H1 (cell line): ENCODE measurements around the gene KLK1. TPM values are rescaled to one million over a fixed set of nuclear protein-coding genes. Genes with fewer than 3 reads are reported as not detected.

Experiments
- CTCF ChIA-PET: fragments of 300-600 bp; sonication (Branson Sonifier 250); formaldehyde crosslinking; loops from one replicate; lab custom pipeline; 2021; ENCODE audit not compliant: partially characterized antibody; lab: Charles Lee
- POLR2A ChIA-PET: fragments of 300-600 bp; sonication (Branson Sonifier 250); formaldehyde crosslinking; loops from one replicate; lab custom pipeline; 2021; ENCODE audit warnings: inconsistent platforms; ENCODE audit not compliant: partially characterized antibody; lab: Charles Lee
- DNase-seq, 2 experiments: peaks; one replicate each; pipeline versions ENCODE4 v3.0.0 to v3.0.0-alpha.2; 2010 to 2022; ENCODE audit warnings: low spot score in 2 of 2, low read depth in 1 of 2, mixed read lengths in 1 of 2
- FAIRE-seq: peaks from 2 replicates; lab custom pipeline; 2011; peaks lifted over from hg19 to GRCh38; lab: Jason Lieb, UNC
- H2AFZ ChIP-seq: 2 replicates; pipeline ENCODE4 v1.8.1; 2012; ENCODE audit warnings: low read length, inconsistent platforms
- H2AK5ac ChIP-seq: 2 replicates; pipeline ENCODE4 v1.6.1; 2013; ENCODE audit warnings: low read depth, low read length
- H2BK120ac ChIP-seq: replicated peaks from 2 replicates; pipeline ENCODE3; 2013; ENCODE audit warnings: low read depth, low read length, inconsistent platforms
- H2BK12ac ChIP-seq: 2 replicates; pipeline ENCODE4 v1.6.1; 2013; ENCODE audit warnings: low read depth, low read length
- H2BK15ac ChIP-seq: 2 replicates; pipeline ENCODE4 v1.6.1; 2013; ENCODE audit warnings: low read length
- H2BK20ac ChIP-seq: 2 replicates; pipeline ENCODE4 v1.6.1; 2013; ENCODE audit warnings: low read length
- H2BK5ac ChIP-seq: 2 replicates; pipeline ENCODE4 v1.6.1; 2013; ENCODE audit warnings: low read depth, low read length
- H3K14ac ChIP-seq: 2 replicates; pipeline ENCODE4 v1.6.1; 2013; ENCODE audit warnings: inconsistent platforms; ENCODE audit not compliant: insufficient read length
- H3K18ac ChIP-seq: 2 replicates; pipeline ENCODE4 v1.6.1; 2013; ENCODE audit warnings: low read length; ENCODE audit errors: extremely low read depth
- H3K23ac ChIP-seq: 2 replicates; pipeline ENCODE4 v1.6.1; 2013; ENCODE audit warnings: inconsistent platforms; ENCODE audit not compliant: insufficient read length
- H3K23me2 ChIP-seq: 2 replicates; pipeline ENCODE4 v1.6.1; 2013; ENCODE audit warnings: low read depth, low read length
- H3K27ac ChIP-seq: 2 replicates; pipeline ENCODE4 v1.6.1; 2011; ENCODE audit warnings: low read depth, low read length, inconsistent platforms
- H3K27me3 ChIP-seq, 4 experiments: replicated peaks in 1 of 4; 1 replicate in 1 of 4; 2 replicates in 3 of 4; pipeline versions ENCODE4 v1.6.1 to v1.8.1; 2011 to 2013; ENCODE audit warnings: low read length in 3 of 4, mild to moderate bottlenecking in 3 of 4, inconsistent platforms in 2 of 4, mixed read lengths in 2 of 4, moderate library complexity in 1 of 4; ENCODE audit not compliant: control insufficient read depth in 3 of 4, insufficient read depth in 3 of 4; ENCODE audit errors: extremely low read depth in 1 of 4
- H3K36me3 ChIP-seq, 4 experiments: 2 replicates each; pipeline versions ENCODE4 v1.6.1 to v1.8.1; 2011 to 2013; ENCODE audit warnings: mild to moderate bottlenecking in 4 of 4, low read length in 3 of 4, moderate library complexity in 2 of 4, control low read depth in 1 of 4, inconsistent platforms in 1 of 4; ENCODE audit not compliant: insufficient read depth in 4 of 4, control insufficient read depth in 2 of 4
- H3K4ac ChIP-seq: replicated peaks from 2 replicates; pipeline ENCODE3; 2013; ENCODE audit warnings: low read length, low read depth, mixed read lengths, inconsistent platforms; ENCODE audit not compliant: insufficient read length
- H3K4me1 ChIP-seq, 4 experiments: replicated peaks in 1 of 4; 1 replicate in 1 of 4; 2 replicates in 3 of 4; pipeline versions ENCODE4 v1.6.1 to v1.8.1; 2011 to 2013; ENCODE audit warnings: low read length in 3 of 4, inconsistent platforms in 2 of 4, mixed read lengths in 1 of 4; ENCODE audit not compliant: insufficient read depth in 4 of 4, control insufficient read depth in 3 of 4
- H3K4me2 ChIP-seq, 2 experiments: 2 replicates each; pipeline versions ENCODE4 v1.6.1 to v1.8.1; 2011 to 2013; ENCODE audit warnings: low read depth in 2 of 2, low read length in 2 of 2, control low read depth in 1 of 2, inconsistent platforms in 1 of 2, mild to moderate bottlenecking in 1 of 2; ENCODE audit not compliant: insufficient read depth in 1 of 2
- H3K4me3 ChIP-seq, 4 experiments: fragments of 200-600, 300-600 bp in 1 of 4; sonication (generic), shearing (Covaris generic), sonication (Bioruptor Twin) in 1 of 4; 2 replicates each; pipeline versions ENCODE4 v1.5.1 to v1.8.1; 2011 to 2016; ENCODE audit warnings: low read length in 4 of 4, low read depth in 3 of 4, control low read depth in 2 of 4, inconsistent platforms in 2 of 4, mild to moderate bottlenecking in 2 of 4, mixed read lengths in 1 of 4, moderate library complexity in 1 of 4; ENCODE audit not compliant: insufficient read depth in 2 of 4; ENCODE audit errors: extremely low read depth in 1 of 4
- H3K56ac ChIP-seq: replicated peaks from 2 replicates; pipeline ENCODE3; 2013; ENCODE audit warnings: low read depth, mild to moderate bottlenecking, mixed read lengths, low read length, inconsistent platforms; ENCODE audit not compliant: insufficient read length
- H3K79me1 ChIP-seq: 2 replicates; pipeline ENCODE4 v1.6.1; 2013; ENCODE audit warnings: low read depth, low read length, control low read depth
- H3K79me2 ChIP-seq, 2 experiments: 2 replicates each; pipeline versions ENCODE4 v1.6.1 to v1.8.1; 2012 to 2013; ENCODE audit warnings: low read length in 2 of 2, mild to moderate bottlenecking in 2 of 2, inconsistent platforms in 1 of 2; ENCODE audit not compliant: insufficient read depth in 2 of 2, control insufficient read depth in 1 of 2
- H3K9ac ChIP-seq, 4 experiments: replicated peaks in 1 of 4; 1 replicate in 1 of 4; 2 replicates in 3 of 4; pipeline versions ENCODE4 v1.6.1 to v1.8.1; 2011 to 2013; ENCODE audit warnings: low read depth in 3 of 4, low read length in 3 of 4, control low read depth in 2 of 4, mild to moderate bottlenecking in 2 of 4, moderate library complexity in 2 of 4, inconsistent platforms in 1 of 4; ENCODE audit errors: extremely low read depth in 1 of 4
- H3K9me3 ChIP-seq, 2 experiments: 2 replicates each; pipeline versions ENCODE4 v1.6.1 to v1.8.1; 2012 to 2013; ENCODE audit warnings: mild to moderate bottlenecking in 2 of 2, moderate library complexity in 2 of 2, control low read depth in 1 of 2, inconsistent platforms in 1 of 2, low read depth in 1 of 2, low read length in 1 of 2, mixed read lengths in 1 of 2; ENCODE audit not compliant: insufficient read depth in 2 of 2
- H4K20me1 ChIP-seq, 2 experiments: replicated peaks in 1 of 2; 2 replicates each; pipeline versions ENCODE3 to v1.8.1; 2011 to 2013; ENCODE audit warnings: inconsistent platforms in 2 of 2, low read length in 2 of 2, mild to moderate bottlenecking in 1 of 2; ENCODE audit not compliant: insufficient read depth in 2 of 2, control insufficient read depth in 1 of 2
- H4K5ac ChIP-seq: 2 replicates; pipeline ENCODE4 v1.6.1; 2013; ENCODE audit warnings: low read length, low read depth, mixed read lengths, inconsistent platforms; ENCODE audit not compliant: insufficient read length
- H4K8ac ChIP-seq: 2 replicates; pipeline ENCODE4 v1.8.0; 2013; ENCODE audit warnings: mild to moderate bottlenecking, moderate library complexity, low read length, inconsistent platforms; ENCODE audit not compliant: insufficient read depth; ENCODE audit errors: extremely low read depth
- H4K91ac ChIP-seq: replicated peaks from 2 replicates; pipeline ENCODE3; 2013; ENCODE audit warnings: low read length, mixed read lengths, inconsistent platforms; ENCODE audit not compliant: insufficient read length
- EZH2 ChIP-seq: fragments of 200-600 bp; sonication (generic); IDR thresholded peaks from 2 replicates; pipeline ENCODE4 v1.7.1; 2012; ENCODE audit warnings: low read depth, mild to moderate bottlenecking, moderate library complexity, low read length, inconsistent platforms; ENCODE audit not compliant: severe bottlenecking
- FOSL1 ChIP-seq: IDR thresholded peaks from 2 replicates; pipeline ENCODE4 v1.6.1; 2011; ENCODE audit warnings: mild to moderate bottlenecking, low read depth, low read length, moderate library complexity; ENCODE audit not compliant: insufficient read depth
- HDAC2 ChIP-seq, 2 experiments: fragments of 300-600 bp in 1 of 2; sonication (generic) in 1 of 2; IDR thresholded peaks; 2 replicates each; pipeline ENCODE4 v1.6.1; 2011 to 2012; ENCODE audit warnings: low read depth in 2 of 2, low read length in 2 of 2, mild to moderate bottlenecking in 2 of 2, moderate library complexity in 2 of 2, borderline replicate concordance in 1 of 2, inconsistent platforms in 1 of 2
- KDM4A ChIP-seq: IDR thresholded peaks from one replicate; pipeline ENCODE4 v1.7.1; 2012; ENCODE audit warnings: low read depth, mild to moderate bottlenecking, moderate library complexity, low read length, inconsistent platforms; ENCODE audit not compliant: severe bottlenecking
- POLR2A ChIP-seq, 2 experiments: IDR thresholded peaks; 1 replicate in 1 of 2; 2 replicates in 1 of 2; pipeline ENCODE4 v1.6.1; 2011; ENCODE audit warnings: low read depth in 2 of 2, low read length in 2 of 2, mild to moderate bottlenecking in 2 of 2; ENCODE audit errors: control extremely low read depth in 1 of 2
- POLR2AphosphoS5 ChIP-seq: IDR thresholded peaks from 2 replicates; pipeline ENCODE4 v1.6.1; 2011; ENCODE audit warnings: low read depth, low read length
- RAD21 ChIP-seq, 2 experiments: IDR thresholded peaks in 1 of 2; conservative IDR thresholded peaks in 1 of 2; 2 replicates each; pipeline ENCODE4 v1.6.1; 2011; ENCODE audit warnings: low read depth in 2 of 2, low read length in 2 of 2, improper control_type of control experiment in 1 of 2, inconsistent platforms in 1 of 2, mild to moderate bottlenecking in 1 of 2, moderate library complexity in 1 of 2
- RNF2 ChIP-seq: fragments of 200-900, 300-1000 bp; sonication (generic); IDR thresholded peaks from 2 replicates; pipeline ENCODE4 v1.7.1; 2016; ENCODE audit warnings: borderline replicate concordance, low read depth, mild to moderate bottlenecking, antibody characterized with exemption, low read length; ENCODE audit not compliant: poor library complexity, severe bottlenecking; ENCODE audit errors: missing control alignments
- SAP30 ChIP-seq: fragments of 300-600 bp; sonication (generic); IDR thresholded peaks from 2 replicates; pipeline ENCODE4 v1.7.1; 2012; ENCODE audit warnings: low read length, moderate library complexity, mild to moderate bottlenecking, inconsistent platforms; ENCODE audit not compliant: insufficient read depth, insufficient replicate concordance
- SIN3A ChIP-seq, 2 experiments: IDR thresholded peaks in 1 of 2; conservative IDR thresholded peaks in 1 of 2; 2 replicates each; pipeline ENCODE4 v1.6.1; 2011 to 2012; ENCODE audit warnings: low read length in 2 of 2, improper control_type of control experiment in 1 of 2, low read depth in 1 of 2, mild to moderate bottlenecking in 1 of 2
- SIX5 ChIP-seq: IDR thresholded peaks from 2 replicates; pipeline ENCODE4 v1.6.1; 2011; ENCODE audit warnings: mild to moderate bottlenecking, low read depth, low read length
- SP1 ChIP-seq: IDR thresholded peaks from 2 replicates; pipeline ENCODE4 v1.6.1; 2011; ENCODE audit warnings: low read depth, low read length
- WGBS, 2 experiments: shearing (Covaris generic) in 1 of 2; methylation state at CpG; one replicate each; pipeline versions ENCODE4 v1.1.6 to v1.1.7; 2013 to 2015; ENCODE audit warnings: low lambda C conversion rate in 2 of 2, mixed read lengths in 2 of 2, inconsistent platforms in 1 of 2, low coverage in 1 of 2, missing lambda C conversion rate in 1 of 2; ENCODE audit not compliant: insufficient replicate concordance in 2 of 2, insufficient coverage in 1 of 2, insufficient read length in 1 of 2; ENCODE audit errors: extremely low coverage in 1 of 2, missing lambda C conversion rate in 1 of 2; 5-methylcytosine and 5-hydroxymethylcytosine counted together
- polyA plus RNA-seq, 7 experiments: library from polyadenylated mRNA; depleted of rRNA in 3 of 7; stranded (reverse) in 5 of 7; unstranded in 2 of 7; fragments of >200 nt in 5 of 7; fragments of 200-250 nt in 2 of 7; gene quantifications; 1 replicate in 5 of 7; 2 replicates in 1 of 7; 4 replicates in 1 of 7; pipeline versions ENCODE4 v1.2.1 to v1.2.3, GENCODE V29; 2011 to 2013; ENCODE audit warnings: missing spikeins in 2 of 7, mixed read lengths in 2 of 7
- total RNA-seq: library from RNA; stranded (reverse); fragmentation: NEBNext Ultra II Directional; extraction: Animal tissue kit (Norgen Biotek cat#: 25700); gene quantifications from 2 replicates; pipeline ENCODE4 v1.2.1, GENCODE V29; 2021

Gene KLK1
- total and polyA plus RNA-seq, 2 of the 8 experiments (the other 6 are each of a cell fraction or from before 2014, with no cell fraction given), result 3.4 to 4.0 TPM

DNA sequence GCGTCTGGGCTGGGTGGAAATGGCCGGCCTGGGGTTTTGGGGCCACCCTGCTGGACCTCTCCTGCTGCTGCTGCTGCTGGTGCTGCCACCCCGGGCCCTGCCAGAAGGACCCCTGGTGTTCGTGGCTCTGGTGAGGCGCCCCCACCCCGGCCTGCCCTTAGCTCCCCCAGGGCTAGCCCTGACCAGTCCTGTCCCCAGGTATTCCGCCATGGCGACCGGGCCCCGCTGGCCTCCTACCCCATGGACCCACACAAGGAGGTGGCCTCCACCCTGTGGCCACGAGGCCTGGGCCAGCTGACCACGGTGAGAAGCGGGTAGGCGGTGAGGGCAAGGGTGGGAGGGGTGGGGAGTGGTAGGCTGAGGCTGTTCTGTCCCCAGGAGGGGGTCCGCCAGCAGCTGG, 33.2 kb downstream of the KLK1 start, which contains the start of gene ACP4:
Gene ACP4, plus strand, starts transcription at position 20 of the 400 bp plus-strand sequence. Its CDS starts 0 bp downstream, at position 20.
- POLR2A ChIA-PET, result interaction anchor here (0.7 to 11.1 kb wide), 5 partner anchors 10 to 224 kb away, joined by 3 to 221 read pairs (median 3); no protein-coding TSS in a partner anchor
- Histone ChIP-seq H3K79me1 (no peaks in the 10 kb centered on the region), H4K8ac (no peak within 1 kb of the TSS; the same call in 1 of the 2 replicates), H3K56ac (peak within 1 kb of the TSS; percentile 13), H2BK20ac (no peak within 1 kb of the TSS), H3K18ac (no peak within 1 kb of the TSS), H3K79me2 (no peaks in the 10 kb centered on the region), H2BK5ac (no peak within 1 kb of the TSS), H3K4me3 (no peak within 1 kb of the TSS), H4K20me1 (peaks cover 7 to 10% of the 10 kb centered on the region in 2 experiments), H3K4me2 (no peak within 1 kb of the TSS), H2BK15ac (no peak within 1 kb of the TSS), H4K5ac (no peak within 1 kb of the TSS), H3K9me3 (no peaks in the 10 kb centered on the region), H3K27ac (no peak within 1 kb of the TSS), H3K36me3 (no peaks in the 10 kb centered on the region; a peak in 1 of 8 replicates), H3K27me3 (peaks cover 0 to 5% (median 0%) of the 10 kb centered on the region in 4 experiments; a peak in 1 of 7 replicates), H2BK120ac (no peak within 1 kb of the TSS), H3K14ac (no peak within 1 kb of the TSS), H3K9ac (no peak within 1 kb of the TSS), H2AK5ac (no peak within 1 kb of the TSS; the same call in 1 of the 2 replicates), H3K23ac (no peak within 1 kb of the TSS), H4K91ac (no peak within 1 kb of the TSS), H2BK12ac (no peak within 1 kb of the TSS), H2AFZ (no peak within 1 kb of the TSS), H3K4me1 (peaks cover 0 to 14% (median 4%) of the 10 kb centered on the region in 4 experiments; a peak in 5 of 7 replicates), H3K23me2 (no peaks in the 10 kb centered on the region; the same call in 1 of the 2 replicates)
- CTCF ChIA-PET, result interaction anchor here (0.6 to 1.1 kb wide), 4 partner anchors 64 to 233 kb away, joined by 3 to 4 read pairs (median 3); partner anchors contain the start of gene KLK3
- DNase-seq, result no peak
- WGBS, 2 experiments, result 93% methylated on average over 11 of the region's 15 CpGs; no CpG with 5 or more reads in 1 of the 2 experiments
- no peak for FAIRE-seq
- TF ChIP-seq RAD21 (IDR thresholded peaks at IDR 0.05 in 1 of 2, conservative IDR thresholded peaks at IDR 0.05 in 1 of 2; ENCODE audit: low read depth in 2 of 2, low read length in 2 of 2), result no peak
- TF ChIP-seq RNF2, result no peak
- TF ChIP-seq POLR2AphosphoS5, result no peak
- TF ChIP-seq KDM4A, result no peak
- no peak for TF ChIP-seq SAP30
- TF ChIP-seq SIX5, result no peak
- TF ChIP-seq SP1, result no peak
- no peak for TF ChIP-seq POLR2A (IDR thresholded peaks at IDR 0.05; ENCODE audit: control extremely low read depth in 1 of 2, low read depth in 2 of 2, low read length in 2 of 2)
- TF ChIP-seq HDAC2 (IDR thresholded peaks at IDR 0.05; ENCODE audit: borderline replicate concordance in 1 of 2, low read depth in 2 of 2, low read length in 2 of 2), result no peak
- TF ChIP-seq EZH2, result no peak
- no peak for TF ChIP-seq FOSL1
- no peak for TF ChIP-seq SIN3A (conservative IDR thresholded peaks at IDR 0.05 in 1 of 2, IDR thresholded peaks at IDR 0.05 in 1 of 2; ENCODE audit: low read depth in 1 of 2, low read length in 2 of 2)
- TF ChIP-seq, all 59 proteins: peak for 0
- no peak within 1 kb of the TSS for H3K4ac ChIP-seq
